ENCODE measurements around the gene NDUFAF7.
A peak's percentile ranks its signal among the peaks of the same experiment; 100 is the strongest.
"Not testable (repeated sequence)": the region's sequence is repeated elsewhere in the genome, so short reads cannot be mapped to it uniquely, and the experiment has no call there.

Gene NDUFAF7

GRCh38 chr2:37201766-37202165, 29.7 kb upstream of the NDUFAF7 start:
- H3K9me3 Mint-ChIP-seq: peaks cover 11% of the 10 kb centered on the region
- H3K27me3 Mint-ChIP-seq: no peaks in the 10 kb centered on the region
- DNase-seq: peak; percentile 48
- peaks cover 53% of the 10 kb centered on the region for H3K4me1 Mint-ChIP-seq
- peaks cover 63% of the 10 kb centered on the region for H3K36me3 Mint-ChIP-seq (ENCODE audit: low read depth)
- peak; percentile 97 for ATAC-seq
- peak overlapping the region; percentile 80 for H3K27ac Mint-ChIP-seq
- peak overlapping the region; percentile 25 for H3K4me3 Mint-ChIP-seq

- Mint-ChIP-seq H3K27ac (no peak overlapping the region), H3K4me3 (no peak overlapping the region)
Measured at GRCh38 chr2:37203708-37204107, 27.8 kb upstream of the NDUFAF7 start.

DNA sequence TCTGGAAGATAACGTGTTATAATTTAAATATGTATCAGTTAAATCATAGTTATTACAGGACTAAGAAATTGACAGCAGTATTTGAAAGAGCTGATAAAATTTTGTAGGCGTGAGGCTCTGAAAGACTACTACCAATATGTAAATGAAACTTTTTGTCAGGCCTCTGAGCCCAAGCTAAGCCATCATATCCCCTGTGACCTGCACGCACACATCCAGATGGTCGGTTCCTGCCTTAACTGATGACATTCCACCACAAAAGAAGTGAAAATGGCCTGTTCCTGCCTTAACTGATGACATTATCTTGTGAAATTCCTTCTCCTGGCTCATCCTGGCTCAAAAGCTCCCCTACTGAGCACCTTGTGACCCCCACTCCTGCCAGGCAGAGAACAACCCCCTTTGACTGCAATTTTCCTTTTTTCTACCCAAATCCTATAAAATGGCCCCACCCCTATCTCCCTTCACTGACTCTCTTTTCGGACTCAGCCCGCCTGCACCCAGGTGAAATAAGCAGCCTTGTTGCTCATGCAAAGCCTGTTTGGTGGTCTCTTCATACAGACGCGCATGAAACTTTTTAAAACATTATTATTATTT, 26.3 kb upstream of the NDUFAF7 start:
- Mint-ChIP-seq H3K27ac (peak overlapping the region; percentile 24), H3K9me3 (peaks cover 44% of the 10 kb centered on the region)

More at GRCh38 chr2:37203708-37204107, 27.8 kb upstream of the NDUFAF7 start:
- ATAC-seq: no peak
- Mint-ChIP-seq H3K4me1 (peaks cover 48% of the 10 kb centered on the region), H3K9me3 (peaks cover 31% of the 10 kb centered on the region), H3K27me3 (no peaks in the 10 kb centered on the region), H3K36me3 (ENCODE audit: low read depth) (peaks cover 83% of the 10 kb centered on the region)
- DNase-seq: no peak

GRCh38 chr2:37205689-37206341, 25.6 kb upstream of the NDUFAF7 start:
- Mint-ChIP-seq H3K36me3 (ENCODE audit: low read depth) (peaks cover 97% of the 10 kb centered on the region), H3K27ac (no peak overlapping the region), H3K9me3 (peaks cover 44% of the 10 kb centered on the region), H3K4me3 (no peak overlapping the region), H3K27me3 (no peaks in the 10 kb centered on the region), H3K4me1 (peaks cover 35% of the 10 kb centered on the region)
- DNase-seq (no peak), ATAC-seq (no peak)

More for the DNA sequence above, 26.3 kb upstream of the NDUFAF7 start:
- Mint-ChIP-seq H3K4me1 (peaks cover 42% of the 10 kb centered on the region), H3K36me3 (ENCODE audit: low read depth) (peaks cover 95% of the 10 kb centered on the region)
- DNase-seq, ATAC-seq, H3K27me3 Mint-ChIP-seq, H3K4me3 Mint-ChIP-seq: not testable (repeated sequence)

DNA sequence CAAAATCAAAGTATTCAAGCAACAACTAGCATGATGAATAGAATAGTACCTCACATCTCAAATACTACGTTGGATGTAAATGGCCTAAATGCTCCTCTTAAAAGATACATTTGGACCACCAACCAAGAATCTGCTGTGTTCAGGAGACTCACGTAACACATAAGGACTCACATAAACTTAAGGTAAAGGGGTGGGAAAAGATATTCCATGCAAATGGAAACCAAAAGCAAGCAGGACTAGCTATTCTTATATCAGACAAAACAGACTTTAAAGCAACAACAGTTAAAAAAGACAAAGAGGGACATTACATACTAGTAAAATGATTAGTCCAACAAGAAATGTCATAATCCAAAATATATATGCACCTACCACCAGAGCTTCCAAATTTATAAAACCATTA, 24.7 kb upstream of the NDUFAF7 start:
- not testable (repeated sequence) for H3K4me3 Mint-ChIP-seq, DNase-seq, H3K27ac Mint-ChIP-seq, H3K27me3 Mint-ChIP-seq, ATAC-seq
- peaks cover 26% of the 10 kb centered on the region for H3K4me1 Mint-ChIP-seq
- H3K36me3 Mint-ChIP-seq (ENCODE audit: low read depth): peaks cover 97% of the 10 kb centered on the region
- H3K9me3 Mint-ChIP-seq: peaks cover 44% of the 10 kb centered on the region

DNA sequence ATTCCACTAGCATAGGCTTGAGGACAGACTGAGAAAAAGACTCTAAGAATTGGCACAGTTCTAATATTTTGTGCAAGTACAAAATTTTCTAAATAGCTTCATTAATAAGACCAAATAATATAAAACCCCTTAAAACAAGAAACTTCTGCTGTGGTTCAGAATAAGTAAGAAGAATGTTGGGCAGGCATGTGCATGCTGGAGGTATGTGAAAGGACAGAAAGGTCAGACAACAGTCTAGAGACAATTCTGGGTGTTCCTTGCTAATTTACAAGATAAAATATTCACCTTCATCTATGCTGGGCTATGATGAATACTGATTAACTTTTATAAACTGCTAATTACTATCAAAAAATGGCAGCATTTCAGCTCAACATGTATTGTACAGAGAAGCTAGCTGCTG, 20.2 kb upstream of the NDUFAF7 start:
- H3K4me3 Mint-ChIP-seq: no peak overlapping the region

GRCh38 chr2:37211939-37212338, 19.5 kb upstream of the NDUFAF7 start:
- H3K9me3 Mint-ChIP-seq: peaks cover 31% of the 10 kb centered on the region
- no peaks in the 10 kb centered on the region for H3K27me3 Mint-ChIP-seq
- peaks cover 15% of the 10 kb centered on the region for H3K4me1 Mint-ChIP-seq
- ATAC-seq: no peak
- H3K27ac Mint-ChIP-seq: peak overlapping the region; percentile 3
- no peak for DNase-seq
- peaks cover 82% of the 10 kb centered on the region for H3K36me3 Mint-ChIP-seq (ENCODE audit: low read depth)
- H3K4me3 Mint-ChIP-seq: no peak overlapping the region

More for the DNA sequence above, 20.2 kb upstream of the NDUFAF7 start:
- Mint-ChIP-seq H3K27ac (no peak overlapping the region), H3K4me1 (peaks cover 13% of the 10 kb centered on the region), H3K27me3 (no peaks in the 10 kb centered on the region), H3K9me3 (peaks cover 35% of the 10 kb centered on the region), H3K36me3 (ENCODE audit: low read depth) (peaks cover 84% of the 10 kb centered on the region)
- DNase-seq (no peak), ATAC-seq (no peak)

- Mint-ChIP-seq H3K27me3 (no peaks in the 10 kb centered on the region), H3K4me3 (no peak overlapping the region), H3K9me3 (no peaks in the 10 kb centered on the region), H3K4me1 (peaks cover 6% of the 10 kb centered on the region), H3K36me3 (ENCODE audit: low read depth) (peaks cover 64% of the 10 kb centered on the region), H3K27ac (peak overlapping the region; percentile 52)
- ATAC-seq: no peak
- no peak for DNase-seq
Measured at GRCh38 chr2:37215250-37215649, 16.2 kb upstream of the NDUFAF7 start.

GRCh38 chr2:37219046-37219445, 12.4 kb upstream of the NDUFAF7 start:
- Mint-ChIP-seq H3K4me1 (peaks cover 25% of the 10 kb centered on the region), H3K27ac (no peak overlapping the region)

GRCh38 chr2:37223131-37223530, 8.3 kb upstream of the NDUFAF7 start:
- Mint-ChIP-seq H3K9me3 (no peaks in the 10 kb centered on the region), H3K27me3 (no peaks in the 10 kb centered on the region), H3K27ac (no peak overlapping the region), H3K4me1 (peaks cover 52% of the 10 kb centered on the region), H3K4me3 (no peak overlapping the region), H3K36me3 (ENCODE audit: low read depth) (peaks cover 77% of the 10 kb centered on the region)
- DNase-seq: no peak
- ATAC-seq: no peak

More at GRCh38 chr2:37219046-37219445, 12.4 kb upstream of the NDUFAF7 start:
- Mint-ChIP-seq H3K4me3 (no peak overlapping the region), H3K27me3 (no peaks in the 10 kb centered on the region), H3K9me3 (no peaks in the 10 kb centered on the region), H3K36me3 (ENCODE audit: low read depth) (peaks cover 65% of the 10 kb centered on the region)
- DNase-seq (no peak), ATAC-seq (no peak)

- no peaks in the 10 kb centered on the region for H3K9me3 Mint-ChIP-seq
- peaks cover 76% of the 10 kb centered on the region for H3K36me3 Mint-ChIP-seq (ENCODE audit: low read depth)
- peaks cover 60% of the 10 kb centered on the region for H3K4me1 Mint-ChIP-seq
Measured at GRCh38 chr2:37224063-37224462, 7.4 kb upstream of the NDUFAF7 start.

DNA sequence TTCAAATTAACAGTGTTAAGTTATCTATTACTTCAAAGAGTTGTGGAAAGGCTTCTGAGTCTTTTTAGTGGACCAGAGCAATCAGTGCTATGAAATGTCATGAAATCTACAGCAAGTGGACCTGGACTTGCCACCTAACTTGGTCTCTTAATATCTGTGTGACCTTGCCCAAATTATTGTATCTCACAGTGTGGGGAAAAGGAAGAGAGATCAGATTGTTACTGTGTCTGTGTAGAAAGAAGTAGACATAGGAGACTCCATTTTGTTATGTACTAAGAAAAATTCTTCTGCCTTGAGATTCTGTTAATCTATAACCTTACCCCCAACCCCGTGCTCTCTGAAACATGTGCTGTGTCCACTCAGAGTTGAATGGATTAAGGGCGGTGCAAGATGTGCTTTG, 6.3 kb upstream of the NDUFAF7 start:
- ATAC-seq, DNase-seq, H3K9me3 Mint-ChIP-seq, H3K27me3 Mint-ChIP-seq: not testable (repeated sequence)
- Mint-ChIP-seq H3K27ac (peak overlapping the region; percentile 55), H3K4me1 (peaks cover 68% of the 10 kb centered on the region), H3K36me3 (ENCODE audit: low read depth) (peaks cover 74% of the 10 kb centered on the region), H3K4me3 (peak overlapping the region; percentile 49)

More at GRCh38 chr2:37224063-37224462, 7.4 kb upstream of the NDUFAF7 start:
- no peaks in the 10 kb centered on the region for H3K27me3 Mint-ChIP-seq
- H3K4me3 Mint-ChIP-seq: no peak overlapping the region
- DNase-seq (no peak), ATAC-seq (no peak)
- no peak overlapping the region for H3K27ac Mint-ChIP-seq

- H3K36me3 Mint-ChIP-seq (ENCODE audit: low read depth): peaks cover 60% of the 10 kb centered on the region
- no peaks in the 10 kb centered on the region for H3K27me3 Mint-ChIP-seq
- peaks cover 69% of the 10 kb centered on the region for H3K4me1 Mint-ChIP-seq
- ATAC-seq: no peak
- DNase-seq: no peak
- no peak overlapping the region for H3K27ac Mint-ChIP-seq
- no peaks in the 10 kb centered on the region for H3K9me3 Mint-ChIP-seq
- peak overlapping the region; percentile 5 for H3K4me3 Mint-ChIP-seq
Measured at GRCh38 chr2:37226863-37227262, 4.6 kb upstream of the NDUFAF7 start.

- no peak overlapping the region for H3K27ac Mint-ChIP-seq
- no peak overlapping the region for H3K4me3 Mint-ChIP-seq
- DNase-seq (no peak), ATAC-seq (no peak)
- peaks cover 55% of the 10 kb centered on the region for H3K4me1 Mint-ChIP-seq
- no peaks in the 10 kb centered on the region for H3K9me3 Mint-ChIP-seq
- H3K36me3 Mint-ChIP-seq (ENCODE audit: low read depth): peaks cover 43% of the 10 kb centered on the region
- H3K27me3 Mint-ChIP-seq: no peaks in the 10 kb centered on the region
Measured at GRCh38 chr2:37228788-37229187, 2.7 kb upstream of the NDUFAF7 start.

DNA sequence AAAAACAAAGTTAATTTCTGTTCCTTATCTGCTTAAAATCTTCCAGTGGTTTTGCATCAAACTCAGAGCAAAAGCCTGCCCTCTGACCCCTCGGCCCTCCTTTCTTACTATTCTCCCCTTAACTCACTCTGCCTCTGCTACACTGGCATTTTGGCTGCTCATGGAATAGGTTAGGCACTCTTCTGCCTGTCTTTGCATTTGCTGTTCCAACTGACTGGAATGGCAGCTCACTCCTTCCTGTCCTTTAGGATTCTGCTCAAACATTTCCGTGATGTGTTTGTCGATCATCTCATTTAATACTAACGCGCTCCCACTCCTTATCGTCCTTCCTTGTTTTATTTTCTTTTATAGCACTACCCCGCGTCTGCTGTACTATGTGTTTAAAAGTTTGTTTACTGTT, 877 bp upstream of the NDUFAF7 start:
- Mint-ChIP-seq H3K27me3 (no peaks in the 10 kb centered on the region), H3K9me3 (no peaks in the 10 kb centered on the region), H3K4me3 (no peak overlapping the region), H3K27ac (no peak overlapping the region), H3K4me1 (peaks cover 43% of the 10 kb centered on the region), H3K36me3 (ENCODE audit: low read depth) (peaks cover 39% of the 10 kb centered on the region)
- no peak for DNase-seq
- no peak for ATAC-seq
